Mucosa of stomach (tissue), 1 donor: ENCODE measurements around the gene SLC44A5.
"Not testable (repeated sequence)": the region's sequence is repeated elsewhere in the genome, so short reads cannot be mapped to it uniquely, and the experiment has no call there.

ENCODE experiments used
- H3K27me3 ChIP-seq: one replicate; pipeline ENCODE4 v1.7.0; 2013; ENCODE audit warnings: mild to moderate bottlenecking, low read length; ENCODE audit not compliant: control insufficient read depth, insufficient read depth
- H3K36me3 ChIP-seq: one replicate; pipeline ENCODE4 v1.7.0; 2013; ENCODE audit warnings: low read length; ENCODE audit not compliant: control insufficient read depth, insufficient read depth
- H3K4me1 ChIP-seq: one replicate; pipeline ENCODE4 v1.7.0; 2013; ENCODE audit warnings: mild to moderate bottlenecking, low read length; ENCODE audit not compliant: control insufficient read depth, insufficient read depth
- H3K4me3 ChIP-seq: one replicate; pipeline ENCODE4 v1.7.0; 2013; ENCODE audit warnings: low read length
- H3K9ac ChIP-seq: one replicate; pipeline ENCODE4 v1.7.0; 2013; ENCODE audit warnings: mild to moderate bottlenecking, low read length, moderate library complexity
- H3K9me3 ChIP-seq: one replicate; pipeline ENCODE4 v1.7.0; 2013; ENCODE audit warnings: mild to moderate bottlenecking, low read length, moderate library complexity; ENCODE audit not compliant: control insufficient read depth
- donor health status: Pancreatic carcinoma.

The SLC44A5 gene

DNA sequence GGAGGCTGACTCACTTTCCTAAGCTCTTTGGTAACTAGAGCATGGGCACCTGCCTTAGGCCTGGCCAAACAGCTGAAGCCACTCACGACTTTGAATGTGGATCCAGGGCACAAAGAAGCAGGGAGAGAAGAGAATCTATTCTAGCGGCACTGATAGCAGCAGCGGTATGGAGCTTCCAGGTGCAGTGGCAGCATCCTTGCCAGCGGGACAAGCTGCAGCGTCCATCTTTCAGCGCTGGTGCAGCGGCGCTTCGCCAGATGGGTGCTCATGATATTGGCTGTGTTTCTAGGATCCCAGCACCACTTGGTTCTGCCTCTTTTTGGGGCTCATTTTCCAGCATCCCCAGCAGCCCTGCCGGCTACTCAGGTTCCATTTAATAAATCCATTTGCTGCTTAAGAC is 184.2 kb downstream of the SLC44A5 start:
- no peaks in the 10 kb centered on the region for H3K36me3 ChIP-seq
- H3K9ac ChIP-seq, result no peak overlapping the region
- no peaks in the 10 kb centered on the region for H3K4me1 ChIP-seq
- no peak overlapping the region for H3K4me3 ChIP-seq
- no peaks in the 10 kb centered on the region for H3K9me3 ChIP-seq
- no peaks in the 10 kb centered on the region for H3K27me3 ChIP-seq

DNA sequence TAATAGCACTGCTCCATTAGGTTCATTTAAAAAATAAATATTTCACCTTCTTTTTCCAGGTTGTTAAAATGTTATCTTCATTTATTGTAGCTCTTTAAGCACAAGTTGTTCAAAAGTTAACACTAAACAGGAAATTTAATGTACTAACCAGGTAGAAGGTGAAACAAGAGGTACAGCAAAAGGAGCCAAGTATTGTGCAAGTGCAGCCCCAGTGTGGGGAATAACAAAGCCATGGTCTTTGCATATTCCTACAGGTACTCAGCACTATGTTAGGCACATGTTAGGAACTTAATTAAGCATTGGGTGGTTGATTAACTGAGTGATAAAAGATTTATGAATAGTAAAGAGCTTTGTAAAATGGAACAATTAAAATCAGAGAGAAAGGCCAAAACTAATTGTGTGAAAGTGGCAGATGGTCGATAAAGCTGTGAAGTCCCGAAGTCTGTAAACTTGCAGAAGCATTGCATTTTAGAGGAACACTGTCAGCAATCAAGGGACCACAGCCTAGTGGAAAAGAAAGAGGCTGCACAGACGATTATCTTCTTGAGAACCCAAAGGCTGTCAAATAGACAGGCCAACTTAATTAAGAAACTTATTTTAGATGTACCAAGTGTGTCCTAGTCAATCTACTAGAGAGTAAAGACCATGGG is 185.8 kb downstream of the SLC44A5 start:
- Histone ChIP-seq H3K9me3 (no peaks in the 10 kb centered on the region), H3K9ac (no peak overlapping the region), H3K4me1 (no peaks in the 10 kb centered on the region), H3K27me3 (no peaks in the 10 kb centered on the region), H3K4me3 (no peak overlapping the region), H3K36me3 (no peaks in the 10 kb centered on the region)

DNA sequence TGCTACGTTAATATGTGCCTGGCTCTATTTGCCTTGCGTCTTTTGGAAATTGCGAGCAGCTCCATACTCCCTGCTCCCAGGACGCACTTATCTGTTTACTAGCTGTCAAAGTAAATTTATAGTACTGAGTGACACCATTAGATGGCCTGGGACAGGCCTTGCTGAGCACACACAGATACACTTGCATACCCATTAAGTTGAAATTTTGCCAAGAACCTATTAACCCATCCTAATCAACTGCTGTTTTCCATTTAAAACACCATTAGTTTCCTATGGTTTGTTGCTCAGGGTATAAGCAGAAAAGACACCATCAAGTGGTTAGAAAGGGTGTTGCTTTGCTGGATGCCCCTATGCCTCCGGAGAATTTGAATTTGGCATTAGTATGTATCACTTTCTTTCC is 187.3 kb downstream of the SLC44A5 start:
- Histone ChIP-seq H3K27me3 (no peaks in the 10 kb centered on the region), H3K9ac (no peak overlapping the region), H3K4me3 (no peak overlapping the region), H3K9me3 (no peaks in the 10 kb centered on the region), H3K36me3 (no peaks in the 10 kb centered on the region), H3K4me1 (no peaks in the 10 kb centered on the region)

DNA sequence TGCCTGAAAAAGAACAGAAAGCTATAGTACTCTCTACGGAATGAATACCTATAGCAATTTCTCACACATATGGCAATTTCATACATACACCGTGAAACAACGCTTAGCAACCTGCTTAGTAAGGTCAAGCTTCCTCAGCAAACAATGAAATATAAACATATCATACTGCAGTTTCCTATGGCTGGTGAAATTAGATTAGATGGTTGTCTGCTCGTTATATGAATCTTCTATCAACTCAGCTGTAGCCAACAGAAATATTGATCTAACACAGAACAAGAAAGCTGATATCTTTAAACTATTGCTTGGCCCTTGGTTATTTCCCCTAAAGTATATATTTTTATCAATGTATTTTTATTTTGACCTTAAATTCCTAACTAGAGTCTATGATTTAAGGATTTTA is 187.8 kb downstream of the SLC44A5 start:
- no peaks in the 10 kb centered on the region for H3K9me3 ChIP-seq
- H3K36me3 ChIP-seq, result no peaks in the 10 kb centered on the region
- no peak overlapping the region for H3K9ac ChIP-seq
- H3K4me1 ChIP-seq, result no peaks in the 10 kb centered on the region
- no peak overlapping the region for H3K4me3 ChIP-seq
- H3K27me3 ChIP-seq, result no peaks in the 10 kb centered on the region

DNA sequence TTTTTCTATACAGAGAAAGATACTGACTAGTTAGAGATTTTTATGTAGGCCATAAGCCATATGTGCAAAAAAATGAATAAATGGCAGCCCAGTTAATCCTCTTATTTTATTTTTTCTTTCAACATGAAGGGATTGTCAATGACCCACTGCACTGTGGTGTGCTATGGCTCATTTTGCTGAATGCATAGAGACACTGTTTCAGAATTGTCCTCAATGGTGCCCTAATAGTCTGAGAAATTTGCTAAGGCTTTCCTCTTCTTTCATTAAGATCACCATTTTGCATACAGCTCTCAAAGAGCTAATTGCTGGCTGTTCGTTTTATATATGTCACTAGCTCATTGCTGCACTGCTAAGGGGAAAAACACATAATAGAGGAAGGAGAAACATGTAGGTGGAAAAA is 189.5 kb downstream of the SLC44A5 start:
- Histone ChIP-seq H3K9ac (no peak overlapping the region), H3K9me3 (no peaks in the 10 kb centered on the region), H3K4me1 (no peaks in the 10 kb centered on the region), H3K36me3 (no peaks in the 10 kb centered on the region), H3K27me3 (no peaks in the 10 kb centered on the region), H3K4me3 (no peak overlapping the region)

DNA sequence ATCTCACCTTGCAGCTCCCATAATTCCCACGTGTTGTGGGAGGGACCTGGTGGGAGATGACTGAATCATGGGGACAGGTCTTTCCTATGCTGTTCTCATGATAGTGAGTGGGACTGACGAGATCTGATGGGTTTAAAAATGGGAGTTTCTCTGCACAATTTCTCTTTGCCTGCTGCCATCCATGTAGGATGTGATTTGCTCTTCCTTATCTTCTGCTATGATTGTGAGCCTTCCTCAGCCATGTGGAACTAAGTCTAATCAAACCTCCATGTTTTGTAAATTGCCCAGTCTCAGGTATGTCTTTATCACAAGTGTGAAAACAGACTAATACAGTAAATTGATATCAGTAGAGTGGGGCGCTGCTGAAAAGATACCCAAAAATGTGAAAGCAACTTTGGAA is 195.7 kb downstream of the SLC44A5 start:
- H3K9me3 ChIP-seq, result no peaks in the 10 kb centered on the region
- H3K27me3 ChIP-seq, result no peaks in the 10 kb centered on the region
- H3K9ac ChIP-seq, result no peak overlapping the region
- no peaks in the 10 kb centered on the region for H3K4me1 ChIP-seq
- H3K4me3 ChIP-seq, result no peak overlapping the region
- no peaks in the 10 kb centered on the region for H3K36me3 ChIP-seq

DNA sequence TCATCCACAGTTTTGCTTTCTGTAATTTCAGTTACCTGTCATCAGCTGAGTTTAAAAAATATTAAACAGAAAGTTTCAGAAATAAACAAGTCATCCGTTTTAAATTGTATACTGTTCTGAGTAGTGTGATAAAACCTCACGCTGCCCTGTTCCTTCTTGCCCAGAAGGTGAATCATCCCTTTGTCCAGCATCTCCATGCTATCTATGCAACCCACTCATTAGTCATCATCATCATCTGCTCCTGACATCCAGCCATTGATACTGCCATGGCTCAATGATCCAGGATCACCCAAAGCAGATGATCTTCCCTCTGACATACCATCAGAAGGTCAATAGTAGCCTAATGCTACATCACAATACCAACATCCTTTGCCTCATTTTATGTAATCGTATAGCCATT is 198.3 kb downstream of the SLC44A5 start:
- Histone ChIP-seq H3K9ac (no peak overlapping the region), H3K36me3 (no peaks in the 10 kb centered on the region), H3K4me3 (no peak overlapping the region), H3K27me3 (no peaks in the 10 kb centered on the region), H3K9me3 (no peaks in the 10 kb centered on the region), H3K4me1 (no peaks in the 10 kb centered on the region)

DNA sequence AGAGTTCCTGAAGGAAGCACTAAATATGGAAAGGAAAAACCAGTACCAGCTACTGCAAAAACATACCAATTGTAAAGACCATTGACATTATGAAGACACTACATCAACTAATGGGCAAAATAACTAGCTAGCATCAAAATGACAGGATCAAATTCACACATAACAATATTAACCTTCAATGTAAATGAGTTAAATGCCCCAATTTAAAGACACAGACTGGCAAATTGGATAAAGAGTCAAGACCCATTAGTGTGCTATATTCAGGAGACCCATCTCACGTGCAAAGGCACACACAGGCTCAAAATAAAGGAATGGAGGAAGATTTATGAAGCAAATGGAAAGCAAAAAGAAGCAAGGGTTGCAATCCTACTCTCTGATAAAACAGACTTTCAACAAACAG is 206.2 kb downstream of the SLC44A5 start:
- H3K9ac ChIP-seq, H3K4me1 ChIP-seq, H3K4me3 ChIP-seq, H3K36me3 ChIP-seq, H3K9me3 ChIP-seq, H3K27me3 ChIP-seq: not testable (repeated sequence)

DNA sequence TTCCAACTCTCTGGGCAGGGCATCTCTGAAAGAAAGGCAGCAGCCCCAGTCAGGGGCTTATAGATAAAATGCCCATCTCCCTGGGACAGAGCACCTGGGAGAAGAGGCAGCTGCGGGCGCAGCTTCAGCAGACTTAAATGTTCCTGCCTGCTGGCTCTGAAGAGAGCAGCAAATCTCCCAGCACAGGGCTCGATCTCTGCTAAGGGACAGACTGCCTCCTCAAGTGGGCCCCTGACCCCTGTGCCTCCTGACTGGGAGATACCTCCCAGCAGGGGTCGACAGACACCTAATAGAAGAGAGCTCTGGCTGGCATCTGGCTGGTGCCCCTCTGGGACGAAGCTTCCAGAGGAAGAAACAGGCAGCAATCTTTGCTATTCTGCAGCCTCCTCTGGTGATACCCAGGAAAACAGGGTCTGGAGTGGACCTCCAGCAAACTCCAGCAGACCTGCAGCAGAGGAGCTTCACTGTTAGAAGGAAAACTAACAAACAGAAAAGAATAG is 207.7 kb downstream of the SLC44A5 start:
- not testable (repeated sequence) for H3K9ac ChIP-seq, H3K36me3 ChIP-seq, H3K27me3 ChIP-seq, H3K4me1 ChIP-seq, H3K9me3 ChIP-seq, H3K4me3 ChIP-seq

DNA sequence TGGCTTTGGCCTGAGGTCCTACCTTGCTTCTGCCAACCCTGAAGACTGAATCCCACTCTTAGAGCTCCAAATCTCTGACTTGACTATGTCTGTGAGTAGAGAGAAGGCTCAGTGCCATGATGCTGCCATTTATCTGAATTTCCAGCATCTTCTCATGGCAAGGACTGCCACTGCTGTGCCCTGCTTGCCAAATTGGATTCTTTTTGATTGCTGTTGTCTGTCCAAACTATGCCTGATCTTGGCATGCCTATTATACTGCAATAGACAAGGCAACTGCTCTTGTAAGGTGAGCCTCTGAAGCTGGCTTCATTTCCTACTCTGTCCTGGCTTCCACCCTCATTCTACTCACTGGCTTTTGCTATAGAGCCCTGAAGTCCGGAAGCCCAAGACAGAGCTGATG is 210.2 kb downstream of the SLC44A5 start:
- Histone ChIP-seq H3K9ac (no peak overlapping the region), H3K4me3 (no peak overlapping the region), H3K36me3 (no peaks in the 10 kb centered on the region), H3K4me1 (no peaks in the 10 kb centered on the region), H3K27me3 (no peaks in the 10 kb centered on the region), H3K9me3 (no peaks in the 10 kb centered on the region)

DNA sequence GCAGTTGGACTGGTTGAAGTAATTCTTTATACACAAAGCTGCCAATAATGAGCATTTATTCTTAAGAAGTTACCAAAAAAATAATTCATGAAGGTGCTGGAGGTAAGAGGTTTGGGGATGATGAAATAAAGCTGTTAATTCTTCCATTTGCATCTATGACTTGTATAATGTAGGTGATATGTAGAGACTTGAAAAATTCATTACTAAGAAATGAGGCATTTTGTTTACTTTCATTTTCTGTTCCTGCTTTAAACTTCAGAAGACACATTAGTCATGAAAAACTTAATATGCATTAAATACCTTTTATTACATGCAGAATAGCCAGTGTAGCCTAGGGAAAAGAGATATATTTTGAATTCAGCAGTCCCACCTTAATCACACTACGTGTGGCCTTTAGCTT is 214.2 kb downstream of the SLC44A5 start:
- no peaks in the 10 kb centered on the region for H3K36me3 ChIP-seq
- H3K9ac ChIP-seq, result no peak overlapping the region
- no peaks in the 10 kb centered on the region for H3K27me3 ChIP-seq
- no peaks in the 10 kb centered on the region for H3K4me1 ChIP-seq
- no peaks in the 10 kb centered on the region for H3K9me3 ChIP-seq
- no peak overlapping the region for H3K4me3 ChIP-seq

DNA sequence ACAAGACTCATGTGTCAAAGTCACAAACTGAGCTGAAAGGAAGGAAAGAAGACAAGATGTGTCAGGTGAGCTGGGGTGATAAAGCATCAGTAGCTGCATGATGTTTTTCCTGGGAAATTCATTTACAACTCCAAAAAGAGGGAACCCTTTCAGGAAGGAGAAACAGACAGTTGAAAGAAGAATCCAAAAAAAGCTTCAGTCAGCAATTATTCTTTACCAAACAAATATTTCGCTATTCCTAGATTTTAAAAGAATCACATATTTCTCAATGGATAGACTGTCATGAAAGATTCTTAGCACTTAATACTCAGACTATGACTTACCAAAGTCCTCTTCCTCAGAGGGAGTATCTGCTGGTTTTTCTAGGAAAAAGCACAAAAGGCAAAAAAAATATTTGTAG is 214.7 kb downstream of the SLC44A5 start:
- Histone ChIP-seq H3K9ac (no peak overlapping the region), H3K36me3 (no peaks in the 10 kb centered on the region)

More for the DNA sequence above, 214.7 kb downstream of the SLC44A5 start:
- Histone ChIP-seq H3K4me1 (no peaks in the 10 kb centered on the region), H3K27me3 (no peaks in the 10 kb centered on the region), H3K9me3 (no peaks in the 10 kb centered on the region), H3K4me3 (no peak overlapping the region)
